CD4-positive, alpha-beta T cell (primary cell): Measurements from ENCODE around the gene CD44. TPM values are rescaled to one million over a fixed set of nuclear protein-coding genes. Genes with fewer than 3 reads are reported as not detected.

ENCODE experiments used
- ATAC-seq: fragments of 200-7000 bp; cut with Tn5 transposase; one replicate; pipeline ENCODE4 v1.10.0; 2022; ENCODE audit warnings: mild to moderate bottlenecking; ENCODE audit not compliant: poor library complexity
- CTCF ChIA-PET: fragments of 350-600 bp; sonication (Branson Sonifier 250); formaldehyde crosslinking; loops from one replicate; lab custom pipeline; 2021; ENCODE audit warnings: antibody characterized with exemption, inconsistent platforms; lab: Charles Lee
- POLR2A ChIA-PET: fragments of 350-600 bp; sonication (Branson Sonifier 250); formaldehyde crosslinking; loops from one replicate; lab custom pipeline; 2021; ENCODE audit warnings: antibody characterized with exemption, inconsistent platforms; lab: Charles Lee
- DNase-seq, 14 experiments: peaks; one replicate each; pipeline ENCODE4 v3.0.0-alpha.2; 2013 to 2020; ENCODE audit warnings: mixed read lengths in 2 of 14
- H3K27ac ChIP-seq, 2 donors: one replicate each; pipeline versions ENCODE4 v1.5.1 to v1.7.0; 2013; ENCODE audit warnings: low read length in 2 of 2, low read depth in 1 of 2, mild to moderate bottlenecking in 1 of 2
- H3K27me3 ChIP-seq, 2 experiments: 1 replicate in 1 of 2; 2 replicates in 1 of 2; pipeline versions ENCODE4 v1.6.1 to v1.7.0; 2013; ENCODE audit warnings: low read length in 2 of 2, control low read depth in 1 of 2, mild to moderate bottlenecking in 1 of 2, moderate library complexity in 1 of 2; ENCODE audit not compliant: insufficient read depth in 2 of 2, control insufficient read depth in 1 of 2
- H3K36me3 ChIP-seq: one replicate; pipeline ENCODE4 v1.6.1; 2013; ENCODE audit warnings: low read length, control low read depth; ENCODE audit not compliant: insufficient read depth
- H3K4me1 ChIP-seq: one replicate; pipeline ENCODE4 v1.6.1; 2013; ENCODE audit warnings: low read length, control low read depth; ENCODE audit not compliant: insufficient read depth
- H3K4me3 ChIP-seq: one replicate; pipeline ENCODE4 v1.5.1; 2013; ENCODE audit warnings: mild to moderate bottlenecking, low read length, moderate library complexity
- H3K9me3 ChIP-seq, 2 experiments: 1 replicate in 1 of 2; 2 replicates in 1 of 2; pipeline versions ENCODE4 v1.6.1 to v1.7.0; 2013; ENCODE audit warnings: low read length in 2 of 2, mild to moderate bottlenecking in 2 of 2, control low read depth in 1 of 2, moderate library complexity in 1 of 2; ENCODE audit not compliant: control insufficient read depth in 1 of 2, insufficient read depth in 1 of 2
- H3K27ac Mint-ChIP-seq: one replicate; pipeline ENCODE4 v1.8.0; 2020; ENCODE audit warnings: mixed read lengths
- H3K27me3 Mint-ChIP-seq: one replicate; pipeline ENCODE4 v1.8.0; 2021; ENCODE audit warnings: mixed read lengths
- H3K36me3 Mint-ChIP-seq: one replicate; pipeline ENCODE4 v1.8.0; 2021; ENCODE audit warnings: low read depth, mixed read lengths
- H3K4me1 Mint-ChIP-seq: one replicate; pipeline ENCODE4 v1.8.0; 2021; ENCODE audit warnings: low read depth, mixed read lengths
- H3K4me3 Mint-ChIP-seq: one replicate; pipeline ENCODE4 v1.8.0; 2020; ENCODE audit warnings: mild to moderate bottlenecking, mixed read lengths
- H3K9me3 Mint-ChIP-seq: one replicate; pipeline ENCODE4 v1.8.0; 2020; ENCODE audit warnings: mixed read lengths
- intact Hi-C, 2 experiments: fragments of 100-400 bp; cut with DNase I in 1 of 2; cut with micrococcal nuclease in 1 of 2; formaldehyde crosslinking; loops; one replicate each; pipeline versions ENCODE4 v1.15.1 to v1.9.0; 2023 to 2025; cut with DNase I, micrococcal nuclease
- total RNA-seq, 174 experiments: library from RNA in 2 of 174; stranded (reverse) in 2 of 174; gene quantifications; one replicate each; pipeline ENCODE4 v1.2.3 and lab custom pipeline; 2021 to 2026
- TF ChIP-seq, protein P1 (sequence below): fragments of 200-600 bp; IDR thresholded peaks from one replicate; pipeline ENCODE4 v1.8.0; 2022; ENCODE audit warnings: antibody characterized with exemption, mild to moderate bottlenecking

The CD44 gene
- total RNA-seq, 2 experiments from 2014 or later: 1,283 to 1,330 TPM

DNA sequence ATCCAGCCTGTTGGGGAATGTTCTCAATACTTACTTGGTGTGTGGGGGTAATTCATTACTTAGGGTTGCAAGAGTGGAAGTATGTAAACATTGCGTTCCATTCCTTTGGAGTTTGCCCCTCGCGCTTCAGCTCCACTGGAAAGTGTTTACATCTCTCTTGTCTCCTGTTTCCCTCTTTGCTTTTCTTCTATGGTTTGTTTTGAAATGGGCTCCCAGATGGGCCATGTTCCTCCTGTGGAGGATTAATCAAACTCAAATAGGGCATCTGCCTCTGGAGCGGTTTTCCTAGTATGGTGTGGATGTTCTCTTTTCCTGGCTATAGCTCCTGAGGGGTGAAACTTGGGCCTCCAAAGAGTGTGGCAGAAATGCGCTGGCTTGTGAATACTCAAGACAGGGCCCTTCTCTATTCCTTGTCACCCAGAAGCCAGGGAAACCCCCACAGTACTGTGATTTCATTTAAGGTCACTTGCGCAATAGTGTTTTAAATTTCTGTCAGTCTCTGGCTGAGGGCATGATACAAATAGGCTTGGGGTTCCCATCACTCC lies 51.9 kb downstream of the CD44 start:
- peak overlapping the region; percentile 85 for H3K27ac Mint-ChIP-seq
- peaks cover 100% of the 10 kb centered on the region for H3K4me1 Mint-ChIP-seq
- intact Hi-C loops: no loop called here
- DNase-seq (peak in 2 of 14 experiments; percentile 57 to 64), ATAC-seq (peak; percentile 27)
- H3K36me3 Mint-ChIP-seq: peaks cover 100% of the 10 kb centered on the region
- ChIA-PET POLR2A (interaction anchor here (1.1 to 2.2 kb wide), 4 partner anchors 13 to 44 kb away, joined by 3 to 12 read pairs (median 3); no protein-coding TSS in a partner anchor), CTCF (interaction anchor here (1.6 kb wide), 1 partner anchor 9 kb away, joined by 3 read pairs; no protein-coding TSS in a partner anchor)
- Histone ChIP-seq H3K9me3 (no peaks in the 10 kb centered on the region), H3K4me3 (no peak overlapping the region), H3K36me3 (peaks cover 99% of the 10 kb centered on the region), H3K27ac (peak overlapping the region in 1 of 2 donors; percentile 6), H3K4me1 (peaks cover 43% of the 10 kb centered on the region), H3K27me3 (no peaks in the 10 kb centered on the region)
- no peaks in the 10 kb centered on the region for H3K27me3 Mint-ChIP-seq
- TF ChIP-seq, protein P1, sequence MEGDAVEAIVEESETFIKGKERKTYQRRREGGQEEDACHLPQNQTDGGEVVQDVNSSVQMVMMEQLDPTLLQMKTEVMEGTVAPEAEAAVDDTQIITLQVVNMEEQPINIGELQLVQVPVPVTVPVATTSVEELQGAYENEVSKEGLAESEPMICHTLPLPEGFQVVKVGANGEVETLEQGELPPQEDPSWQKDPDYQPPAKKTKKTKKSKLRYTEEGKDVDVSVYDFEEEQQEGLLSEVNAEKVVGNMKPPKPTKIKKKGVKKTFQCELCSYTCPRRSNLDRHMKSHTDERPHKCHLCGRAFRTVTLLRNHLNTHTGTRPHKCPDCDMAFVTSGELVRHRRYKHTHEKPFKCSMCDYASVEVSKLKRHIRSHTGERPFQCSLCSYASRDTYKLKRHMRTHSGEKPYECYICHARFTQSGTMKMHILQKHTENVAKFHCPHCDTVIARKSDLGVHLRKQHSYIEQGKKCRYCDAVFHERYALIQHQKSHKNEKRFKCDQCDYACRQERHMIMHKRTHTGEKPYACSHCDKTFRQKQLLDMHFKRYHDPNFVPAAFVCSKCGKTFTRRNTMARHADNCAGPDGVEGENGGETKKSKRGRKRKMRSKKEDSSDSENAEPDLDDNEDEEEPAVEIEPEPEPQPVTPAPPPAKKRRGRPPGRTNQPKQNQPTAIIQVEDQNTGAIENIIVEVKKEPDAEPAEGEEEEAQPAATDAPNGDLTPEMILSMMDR: no peak
- no peaks in the 10 kb centered on the region for H3K9me3 Mint-ChIP-seq
- H3K4me3 Mint-ChIP-seq: no peak overlapping the region

DNA sequence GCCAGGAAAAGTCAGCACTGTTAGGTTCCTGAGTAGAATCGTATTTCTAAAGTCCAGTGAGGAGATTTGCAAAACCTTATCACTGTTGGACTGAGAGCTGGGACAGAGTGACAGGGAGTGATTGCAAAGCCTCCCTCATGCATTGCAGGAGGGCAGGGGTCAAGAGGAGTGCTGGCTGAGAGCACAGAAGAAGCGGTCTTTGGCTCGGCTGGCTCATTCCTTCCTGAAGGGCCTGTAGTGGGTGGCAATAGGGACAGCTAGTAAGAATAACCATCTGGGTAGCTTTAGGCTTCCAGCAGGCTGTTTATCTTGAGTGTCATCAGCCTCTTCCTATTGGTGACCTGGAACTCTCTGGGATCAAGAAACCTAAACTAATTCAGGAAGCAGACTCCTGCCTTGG lies 53.4 kb downstream of the CD44 start:
- no peak for DNase-seq
- peaks cover 99% of the 10 kb centered on the region for H3K36me3 ChIP-seq
- ChIA-PET POLR2A (interaction anchor here (0.6 to 3.4 kb wide), 8 partner anchors 9 to 53 kb away, joined by 3 to 28 read pairs (median 4); partner anchors contain the start of gene CD44), CTCF (interaction anchor here (0.7 kb wide), 1 partner anchor 13 kb away, joined by 3 read pairs; no protein-coding TSS in a partner anchor)
- Mint-ChIP-seq H3K36me3 (peaks cover 100% of the 10 kb centered on the region), H3K27ac (peak overlapping the region; percentile 85), H3K4me3 (peak overlapping the region; percentile 42), H3K27me3 (no peaks in the 10 kb centered on the region), H3K9me3 (no peaks in the 10 kb centered on the region), H3K4me1 (peaks cover 100% of the 10 kb centered on the region)
- intact Hi-C loops: loop anchor here in 1 of 2 experiments (2.0 kb wide), 1 partner anchor 24 kb away; no protein-coding TSS in a partner anchor
- H3K27me3 ChIP-seq: no peaks in the 10 kb centered on the region
- TF ChIP-seq, protein P1: no peak
- H3K27ac ChIP-seq: peak overlapping the region in 1 of 2 donors; percentile 32
- ATAC-seq: no peak
- H3K9me3 ChIP-seq: no peaks in the 10 kb centered on the region
- no peak overlapping the region for H3K4me3 ChIP-seq
- peaks cover 42% of the 10 kb centered on the region for H3K4me1 ChIP-seq

DNA sequence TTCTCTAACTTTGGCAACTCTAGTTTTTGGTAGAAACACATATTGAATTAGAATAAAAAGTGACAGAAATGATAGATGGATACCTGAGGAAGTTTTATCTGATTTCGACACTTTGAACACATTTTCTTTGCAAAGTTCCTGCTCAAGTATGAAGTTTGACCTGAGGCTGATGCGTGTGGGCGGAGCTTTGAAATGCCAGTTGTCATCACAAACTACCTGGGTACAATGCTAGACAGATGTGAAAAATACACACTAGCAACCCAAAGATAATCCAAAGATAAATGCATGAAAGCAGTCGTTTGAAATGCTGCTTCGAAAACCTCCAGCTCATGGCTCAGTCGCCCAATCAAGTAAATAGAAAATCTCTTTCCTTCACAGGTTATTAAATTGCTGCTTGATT lies 54.8 kb downstream of the CD44 start:
- intact Hi-C loops: loop anchor here in 1 of 2 experiments (2.0 kb wide), 2 partner anchors 19 to 23 kb away; no protein-coding TSS in a partner anchor
- no peak overlapping the region for H3K27ac ChIP-seq
- H3K4me1 Mint-ChIP-seq: peaks cover 99% of the 10 kb centered on the region

More for the DNA sequence above, 54.8 kb downstream of the CD44 start:
- Mint-ChIP-seq H3K9me3 (no peaks in the 10 kb centered on the region), H3K36me3 (peaks cover 100% of the 10 kb centered on the region), H3K27ac (peak overlapping the region; percentile 85), H3K4me3 (peak overlapping the region; percentile 16), H3K27me3 (no peaks in the 10 kb centered on the region)
- TF ChIP-seq, protein P1: no peak
- Histone ChIP-seq H3K36me3 (peaks cover 99% of the 10 kb centered on the region), H3K4me3 (no peak overlapping the region), H3K9me3 (no peaks in the 10 kb centered on the region), H3K27me3 (no peaks in the 10 kb centered on the region), H3K4me1 (peaks cover 34% of the 10 kb centered on the region)
- no peak for DNase-seq
- ATAC-seq: peak; percentile 27
- ChIA-PET CTCF (interaction anchor here (0.8 kb wide), 1 partner anchor 28 kb away, joined by 3 read pairs; no protein-coding TSS in a partner anchor), POLR2A (interaction anchor here (1.5 to 3.4 kb wide), 3 partner anchors 10 to 28 kb away, joined by 8 to 28 read pairs (median 12); no protein-coding TSS in a partner anchor)
